ENCODE data around the gene POLE3.

DNA sequence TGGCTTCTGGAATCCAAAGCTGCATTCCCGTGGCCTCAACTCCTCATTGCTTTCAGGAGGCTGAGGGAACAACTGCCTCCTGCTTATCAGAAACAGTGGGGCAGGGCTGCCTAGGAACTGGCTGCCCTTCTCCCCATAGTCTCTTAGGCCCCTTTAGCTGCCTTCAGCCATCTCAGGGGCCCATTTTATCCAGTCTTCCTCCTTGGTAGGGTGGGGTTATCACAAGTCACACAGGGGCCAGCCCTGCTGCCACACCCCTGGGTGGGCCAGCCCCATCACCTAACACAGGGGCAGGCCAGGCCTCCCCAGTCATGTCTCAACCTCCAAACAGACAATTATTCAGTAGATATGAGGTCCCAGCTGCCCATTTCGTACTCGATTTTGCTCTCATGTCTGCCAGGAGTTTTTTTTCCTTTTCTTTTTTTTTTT lies 13.3 kb downstream of the POLE3 start:
- TF ChIP-seq, protein P1, sequence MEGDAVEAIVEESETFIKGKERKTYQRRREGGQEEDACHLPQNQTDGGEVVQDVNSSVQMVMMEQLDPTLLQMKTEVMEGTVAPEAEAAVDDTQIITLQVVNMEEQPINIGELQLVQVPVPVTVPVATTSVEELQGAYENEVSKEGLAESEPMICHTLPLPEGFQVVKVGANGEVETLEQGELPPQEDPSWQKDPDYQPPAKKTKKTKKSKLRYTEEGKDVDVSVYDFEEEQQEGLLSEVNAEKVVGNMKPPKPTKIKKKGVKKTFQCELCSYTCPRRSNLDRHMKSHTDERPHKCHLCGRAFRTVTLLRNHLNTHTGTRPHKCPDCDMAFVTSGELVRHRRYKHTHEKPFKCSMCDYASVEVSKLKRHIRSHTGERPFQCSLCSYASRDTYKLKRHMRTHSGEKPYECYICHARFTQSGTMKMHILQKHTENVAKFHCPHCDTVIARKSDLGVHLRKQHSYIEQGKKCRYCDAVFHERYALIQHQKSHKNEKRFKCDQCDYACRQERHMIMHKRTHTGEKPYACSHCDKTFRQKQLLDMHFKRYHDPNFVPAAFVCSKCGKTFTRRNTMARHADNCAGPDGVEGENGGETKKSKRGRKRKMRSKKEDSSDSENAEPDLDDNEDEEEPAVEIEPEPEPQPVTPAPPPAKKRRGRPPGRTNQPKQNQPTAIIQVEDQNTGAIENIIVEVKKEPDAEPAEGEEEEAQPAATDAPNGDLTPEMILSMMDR (IDR thresholded peaks at IDR 0.05), result no peak
- TF ChIP-seq EP300 (IDR thresholded peaks at IDR 0.05), result no peak
- TF ChIP-seq POLR2A (IDR thresholded peaks at IDR 0.05), result no peak

Data from sigmoid colon (tissue), 4 donors.